HFFc6 (cell line): ENCODE data around the gene TMEM135. TPM values are rescaled to one million over a fixed set of nuclear protein-coding genes. Genes with fewer than 3 reads are reported as not detected.

ENCODE experiments used
- DNase-seq: peaks from one replicate; pipeline ENCODE4 v3.0.0-alpha.2; 2018
- H3K27ac Mint-ChIP-seq: 2 replicates; pipeline ENCODE4 v1.8.0; 2020; ENCODE audit warnings: mild to moderate bottlenecking, mixed read lengths
- H3K27me3 Mint-ChIP-seq: 2 replicates; pipeline ENCODE4 v1.8.0; 2021; ENCODE audit warnings: mild to moderate bottlenecking, moderate library complexity, mixed read lengths; ENCODE audit not compliant: insufficient read depth
- H3K36me3 Mint-ChIP-seq: 2 replicates; pipeline ENCODE4 v1.8.0; 2021; ENCODE audit warnings: low read depth, mixed read lengths
- H3K4me1 Mint-ChIP-seq: 2 replicates; pipeline ENCODE4 v1.8.0; 2020; ENCODE audit warnings: low read depth, mixed read lengths
- H3K4me3 Mint-ChIP-seq: 2 replicates; pipeline ENCODE4 v1.8.0; 2020; ENCODE audit warnings: mild to moderate bottlenecking, moderate library complexity, mixed read lengths
- H3K9me3 Mint-ChIP-seq: 2 replicates; pipeline ENCODE4 v1.8.0; 2020; ENCODE audit warnings: mild to moderate bottlenecking, mixed read lengths
- total RNA-seq, 6 experiments: library from RNA; stranded (reverse); fragmentation: NEBNext Ultra II Directional; extraction: Animal tissue kit (Norgen Biotek cat#: 25700); gene quantifications; 2 replicates in 1 of 6; 3 replicates in 5 of 6; pipeline ENCODE4 v1.2.3, GENCODE V29; 2021
- TF ChIP-seq, protein P1 (sequence below): fragments of 200-600 bp; sonication (generic); IDR thresholded peaks from 2 replicates; pipeline ENCODE4 v1.5.0; 2021; ENCODE audit warnings: antibody characterized with exemption, mild to moderate bottlenecking

The TMEM135 gene
- total RNA-seq, 6 experiments from 2014 or later: 13.1 to 28.3 (median 20.5) TPM

DNA sequence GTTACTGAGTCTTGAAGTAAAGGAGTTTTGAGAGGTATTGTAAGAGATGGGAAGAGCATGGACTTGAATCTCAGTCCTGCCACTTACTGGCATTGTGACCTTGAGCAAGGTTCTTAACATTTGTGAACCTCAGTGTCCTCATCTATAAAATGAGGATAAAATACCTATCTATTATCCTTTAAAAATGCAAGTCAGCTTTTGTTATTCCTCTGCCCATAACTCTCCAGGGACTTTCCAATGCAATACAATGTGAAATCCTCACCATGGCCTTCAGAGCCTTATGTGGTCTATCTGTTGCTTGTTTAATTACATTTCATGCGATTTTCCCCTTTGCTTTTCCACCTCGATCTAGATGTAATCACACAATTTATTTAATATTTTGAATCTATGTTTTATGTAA lies 9.1 kb downstream of the TMEM135 start:
- no peak for DNase-seq

DNA sequence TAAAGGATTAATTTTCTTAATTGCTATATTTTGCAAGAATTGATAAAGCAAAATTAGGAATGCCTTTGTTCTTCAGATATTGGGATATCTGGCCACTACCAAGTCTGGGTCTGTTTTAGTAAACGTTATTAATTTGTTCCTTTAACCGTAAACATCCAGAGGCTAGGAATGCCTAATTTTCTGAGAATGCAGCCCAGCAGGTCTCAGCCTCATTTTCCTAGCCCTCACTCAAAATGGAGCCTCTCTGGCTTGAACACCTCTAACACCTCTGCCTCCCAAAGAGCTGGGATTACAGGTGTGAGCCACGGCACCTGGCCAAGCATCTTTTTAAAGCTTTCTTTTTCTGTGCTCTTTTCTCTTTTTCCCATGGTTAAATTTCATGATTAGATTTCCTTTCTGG lies 18.4 kb downstream of the TMEM135 start:
- DNase-seq: no peak
- Mint-ChIP-seq H3K4me3 (no peak overlapping the region), H3K27me3 (no peaks in the 10 kb centered on the region; the same call in 1 of the 2 replicates), H3K4me1 (peaks cover 7% of the 10 kb centered on the region), H3K36me3 (no peaks in the 10 kb centered on the region), H3K27ac (no peak overlapping the region), H3K9me3 (no peaks in the 10 kb centered on the region)
- TF ChIP-seq, protein P1, sequence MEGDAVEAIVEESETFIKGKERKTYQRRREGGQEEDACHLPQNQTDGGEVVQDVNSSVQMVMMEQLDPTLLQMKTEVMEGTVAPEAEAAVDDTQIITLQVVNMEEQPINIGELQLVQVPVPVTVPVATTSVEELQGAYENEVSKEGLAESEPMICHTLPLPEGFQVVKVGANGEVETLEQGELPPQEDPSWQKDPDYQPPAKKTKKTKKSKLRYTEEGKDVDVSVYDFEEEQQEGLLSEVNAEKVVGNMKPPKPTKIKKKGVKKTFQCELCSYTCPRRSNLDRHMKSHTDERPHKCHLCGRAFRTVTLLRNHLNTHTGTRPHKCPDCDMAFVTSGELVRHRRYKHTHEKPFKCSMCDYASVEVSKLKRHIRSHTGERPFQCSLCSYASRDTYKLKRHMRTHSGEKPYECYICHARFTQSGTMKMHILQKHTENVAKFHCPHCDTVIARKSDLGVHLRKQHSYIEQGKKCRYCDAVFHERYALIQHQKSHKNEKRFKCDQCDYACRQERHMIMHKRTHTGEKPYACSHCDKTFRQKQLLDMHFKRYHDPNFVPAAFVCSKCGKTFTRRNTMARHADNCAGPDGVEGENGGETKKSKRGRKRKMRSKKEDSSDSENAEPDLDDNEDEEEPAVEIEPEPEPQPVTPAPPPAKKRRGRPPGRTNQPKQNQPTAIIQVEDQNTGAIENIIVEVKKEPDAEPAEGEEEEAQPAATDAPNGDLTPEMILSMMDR: no peak

More for the DNA sequence above, 9.1 kb downstream of the TMEM135 start:
- Mint-ChIP-seq H3K4me1 (no peaks in the 10 kb centered on the region), H3K36me3 (peaks cover 14% of the 10 kb centered on the region), H3K27ac (no peak overlapping the region), H3K9me3 (peaks cover 5% of the 10 kb centered on the region; the same call in 1 of the 2 replicates), H3K4me3 (no peak overlapping the region), H3K27me3 (no peaks in the 10 kb centered on the region)
- TF ChIP-seq, protein P1: no peak

DNA sequence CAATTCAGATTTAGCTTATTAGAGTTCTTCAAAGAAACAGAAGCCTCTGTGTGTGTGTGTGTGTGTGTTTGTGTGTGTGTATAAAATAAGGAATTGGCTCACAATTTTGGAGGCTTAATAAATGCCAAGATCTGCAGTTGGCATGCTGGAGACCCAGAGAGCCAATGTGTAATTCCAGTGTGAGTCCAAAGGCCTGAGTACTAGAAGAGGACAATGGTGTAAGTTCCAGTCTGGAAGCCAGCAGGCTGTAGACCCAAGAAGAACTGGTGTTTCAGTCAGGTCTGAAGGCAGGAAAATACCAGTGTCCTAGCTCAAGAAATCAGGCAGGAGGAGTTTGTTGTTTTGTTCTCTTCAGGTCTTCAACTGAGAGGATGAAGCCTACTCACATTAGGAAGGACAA lies 20.0 kb downstream of the TMEM135 start:
- H3K27ac Mint-ChIP-seq: no peak overlapping the region
- no peak overlapping the region for H3K4me3 Mint-ChIP-seq
- no peak for DNase-seq
- H3K9me3 Mint-ChIP-seq: no peaks in the 10 kb centered on the region
- peaks cover 15% of the 10 kb centered on the region for H3K4me1 Mint-ChIP-seq
- TF ChIP-seq, protein P1: no peak
- H3K36me3 Mint-ChIP-seq: peaks cover 3% of the 10 kb centered on the region; the same call in 1 of the 2 replicates
- no peaks in the 10 kb centered on the region; the same call in 1 of the 2 replicates for H3K27me3 Mint-ChIP-seq

DNA sequence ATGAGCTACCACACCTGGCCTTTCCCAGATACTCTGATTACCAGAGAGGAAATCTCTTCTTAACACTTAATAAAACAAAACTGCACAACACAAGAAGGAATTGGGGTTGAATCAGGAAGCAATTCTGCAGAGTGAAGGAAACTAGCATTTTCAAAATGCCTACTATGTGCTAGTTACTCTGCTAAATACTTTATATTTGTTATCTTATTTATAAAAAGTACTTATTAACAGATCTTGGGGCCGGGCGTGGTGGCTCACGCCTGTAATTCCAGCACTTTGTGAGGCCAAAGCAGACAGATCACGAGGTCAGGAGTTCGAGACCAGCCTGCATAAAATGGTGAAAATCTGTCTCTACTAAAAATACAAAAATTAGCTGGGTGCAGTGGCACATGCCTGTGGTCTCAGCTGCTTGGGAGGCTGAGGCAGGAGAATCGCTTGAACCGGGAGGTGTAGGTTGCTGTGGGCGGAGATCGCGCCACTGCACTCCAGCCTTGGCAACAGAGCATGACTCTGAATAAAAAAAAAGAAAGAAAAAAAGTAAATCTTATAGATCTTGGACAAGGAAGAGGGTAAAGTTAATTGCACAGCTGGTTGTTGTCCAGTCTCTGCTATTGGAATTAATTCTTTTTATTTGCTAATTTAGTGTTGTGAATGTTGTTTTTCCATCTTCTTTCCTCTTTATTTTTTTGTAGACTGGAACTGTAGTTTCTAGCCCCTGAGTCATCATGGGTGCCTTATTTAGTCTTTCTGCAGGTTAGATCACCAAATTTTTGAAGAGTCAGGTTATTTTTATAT lies 22.1 kb downstream of the TMEM135 start:
- H3K27me3 Mint-ChIP-seq: no peaks in the 10 kb centered on the region; the same call in 1 of the 2 replicates
- H3K4me3 Mint-ChIP-seq: no peak overlapping the region
- H3K4me1 Mint-ChIP-seq: peaks cover 15% of the 10 kb centered on the region
- no peaks in the 10 kb centered on the region for H3K9me3 Mint-ChIP-seq
- H3K36me3 Mint-ChIP-seq: peaks cover 11% of the 10 kb centered on the region
- H3K27ac Mint-ChIP-seq: no peak overlapping the region
- no peak for DNase-seq
- TF ChIP-seq, protein P1: no peak

DNA sequence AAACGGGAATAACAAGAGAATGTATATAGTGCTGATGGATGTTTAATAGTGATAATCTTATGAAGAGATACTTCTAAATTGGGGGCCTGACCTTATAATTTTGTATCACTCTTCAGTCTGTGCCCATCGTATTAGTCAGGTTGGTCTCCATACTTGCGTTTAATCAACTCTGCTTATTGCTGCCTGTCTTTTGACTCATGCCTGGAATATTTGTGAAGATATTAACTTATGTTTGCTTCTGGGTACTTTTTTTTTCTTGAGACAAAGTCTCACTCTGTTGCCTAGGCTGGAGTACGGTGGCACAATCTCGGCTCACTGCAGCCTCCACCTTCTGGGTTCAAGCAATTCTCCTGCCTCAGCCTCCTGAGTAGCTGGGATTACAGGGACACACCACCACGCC lies 24.0 kb downstream of the TMEM135 start:
- TF ChIP-seq, protein P1: no peak
- Mint-ChIP-seq H3K4me3 (no peak overlapping the region), H3K27ac (no peak overlapping the region), H3K9me3 (no peaks in the 10 kb centered on the region), H3K36me3 (peaks cover 11% of the 10 kb centered on the region), H3K27me3 (no peaks in the 10 kb centered on the region; the same call in 1 of the 2 replicates), H3K4me1 (peaks cover 15% of the 10 kb centered on the region)
- DNase-seq: no peak
